VCaP (cell line): Measurements from ENCODE around the gene LRG1.

Source experiments
- H3K27ac ChIP-seq: fragments of 450-650 bp; 2 replicates; pipeline ENCODE4 v1.5.1; 2017
- TF ChIP-seq, protein P1 (sequence below): fragments of 450-650 bp; conservative IDR thresholded peaks from 2 replicates; pipeline ENCODE4 v1.5.1; 2017; ENCODE audit warnings: mild to moderate bottlenecking, moderate library complexity

LRG1 gene, protein sequence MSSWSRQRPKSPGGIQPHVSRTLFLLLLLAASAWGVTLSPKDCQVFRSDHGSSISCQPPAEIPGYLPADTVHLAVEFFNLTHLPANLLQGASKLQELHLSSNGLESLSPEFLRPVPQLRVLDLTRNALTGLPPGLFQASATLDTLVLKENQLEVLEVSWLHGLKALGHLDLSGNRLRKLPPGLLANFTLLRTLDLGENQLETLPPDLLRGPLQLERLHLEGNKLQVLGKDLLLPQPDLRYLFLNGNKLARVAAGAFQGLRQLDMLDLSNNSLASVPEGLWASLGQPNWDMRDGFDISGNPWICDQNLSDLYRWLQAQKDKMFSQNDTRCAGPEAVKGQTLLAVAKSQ

DNA sequence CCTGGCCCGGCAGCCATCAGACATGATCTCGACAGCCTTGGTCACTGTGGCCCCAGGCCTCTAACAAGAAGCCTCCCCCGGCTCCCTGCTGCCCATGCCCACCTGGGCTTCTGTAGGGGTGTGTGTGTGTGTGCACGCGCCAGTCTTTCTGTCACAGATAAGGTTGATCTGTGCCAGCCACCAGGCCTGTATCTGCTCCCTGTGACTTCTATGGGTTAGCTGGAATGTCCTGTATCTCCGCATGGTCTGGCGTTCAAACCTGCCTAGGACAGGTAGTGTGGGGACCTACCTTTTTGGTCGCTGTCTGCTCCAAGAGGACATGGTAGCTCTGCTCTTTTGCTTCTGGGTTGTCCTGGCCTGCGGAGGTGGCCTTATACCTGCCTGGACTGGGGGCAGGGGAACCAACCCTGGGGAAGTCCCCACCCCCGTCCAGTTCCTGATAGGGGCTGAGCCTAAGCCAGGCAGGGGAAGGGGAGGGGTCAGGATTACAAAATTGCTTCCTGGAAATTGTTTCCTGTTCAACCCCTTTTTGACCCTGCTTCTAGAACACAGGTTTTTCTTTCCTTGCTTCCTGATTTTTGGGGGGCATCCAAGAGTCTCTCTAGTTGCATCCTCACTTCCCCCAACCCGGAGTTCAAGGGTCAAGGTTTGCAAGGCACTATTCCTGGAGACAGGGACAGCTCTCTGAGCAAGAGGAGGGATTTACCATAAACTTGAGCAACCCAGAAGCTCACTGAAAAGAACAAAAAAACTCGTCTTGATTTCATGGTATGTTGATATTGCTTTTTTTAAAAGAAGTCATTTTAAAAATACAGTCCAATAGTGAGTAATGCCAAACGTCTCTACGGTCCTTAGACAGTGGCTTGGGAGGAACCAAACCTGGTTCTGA, at the start of gene LRG1:
LRG1 (minus strand) TSS at position 344 of the 889 bp plus-strand sequence; CDS start at position 321, 23 bp downstream.
- no peak within 1 kb of the TSS for H3K27ac ChIP-seq
- TF ChIP-seq, protein P1, sequence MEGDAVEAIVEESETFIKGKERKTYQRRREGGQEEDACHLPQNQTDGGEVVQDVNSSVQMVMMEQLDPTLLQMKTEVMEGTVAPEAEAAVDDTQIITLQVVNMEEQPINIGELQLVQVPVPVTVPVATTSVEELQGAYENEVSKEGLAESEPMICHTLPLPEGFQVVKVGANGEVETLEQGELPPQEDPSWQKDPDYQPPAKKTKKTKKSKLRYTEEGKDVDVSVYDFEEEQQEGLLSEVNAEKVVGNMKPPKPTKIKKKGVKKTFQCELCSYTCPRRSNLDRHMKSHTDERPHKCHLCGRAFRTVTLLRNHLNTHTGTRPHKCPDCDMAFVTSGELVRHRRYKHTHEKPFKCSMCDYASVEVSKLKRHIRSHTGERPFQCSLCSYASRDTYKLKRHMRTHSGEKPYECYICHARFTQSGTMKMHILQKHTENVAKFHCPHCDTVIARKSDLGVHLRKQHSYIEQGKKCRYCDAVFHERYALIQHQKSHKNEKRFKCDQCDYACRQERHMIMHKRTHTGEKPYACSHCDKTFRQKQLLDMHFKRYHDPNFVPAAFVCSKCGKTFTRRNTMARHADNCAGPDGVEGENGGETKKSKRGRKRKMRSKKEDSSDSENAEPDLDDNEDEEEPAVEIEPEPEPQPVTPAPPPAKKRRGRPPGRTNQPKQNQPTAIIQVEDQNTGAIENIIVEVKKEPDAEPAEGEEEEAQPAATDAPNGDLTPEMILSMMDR: no peak

DNA sequence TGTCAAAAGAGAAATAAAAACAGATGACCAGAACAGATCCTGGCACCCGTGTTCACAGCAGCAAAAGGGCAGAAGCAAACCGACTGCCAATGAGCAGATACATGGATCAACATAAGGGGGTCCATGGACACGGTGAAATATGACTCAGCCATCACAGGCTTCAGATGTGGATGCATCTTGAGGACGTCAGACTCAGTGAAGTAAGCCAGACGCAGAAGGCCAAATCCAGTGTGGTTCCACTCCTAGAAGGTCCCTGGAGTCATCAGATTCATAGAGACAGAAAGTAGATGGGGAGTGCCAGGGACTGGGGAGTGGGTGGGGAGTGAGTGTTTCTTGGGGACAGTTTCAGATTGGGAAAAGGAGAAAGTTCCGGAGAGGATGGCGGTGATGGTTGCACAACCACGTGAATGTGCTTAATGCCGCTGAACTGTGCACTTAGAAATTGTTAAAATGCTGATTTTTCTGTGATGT, 48.5 kb upstream of the LRG1 start:
- no peak overlapping the region for H3K27ac ChIP-seq
- TF ChIP-seq, protein P1: no peak

DNA sequence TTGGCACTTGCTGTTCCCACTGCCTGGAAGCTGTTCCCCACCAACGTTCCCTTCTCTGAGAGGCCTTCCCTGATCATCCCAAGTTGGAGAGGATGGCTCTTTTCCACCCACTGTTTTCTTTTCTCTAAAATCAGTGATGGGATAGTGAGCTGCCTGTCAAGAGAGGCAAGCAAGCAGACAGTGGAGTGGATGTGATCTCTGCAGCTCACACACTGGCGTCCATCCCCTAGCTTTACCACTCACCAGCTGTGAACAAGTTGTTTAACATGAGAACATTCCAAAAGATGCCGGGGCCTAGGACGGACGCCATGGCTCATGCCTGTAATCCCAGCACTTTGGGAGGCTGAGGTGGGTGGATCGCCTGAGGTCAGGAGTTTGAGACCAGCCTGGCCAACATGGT, 47.7 kb upstream of the LRG1 start:
- TF ChIP-seq, protein P1: no peak
- no peak overlapping the region for H3K27ac ChIP-seq

DNA sequence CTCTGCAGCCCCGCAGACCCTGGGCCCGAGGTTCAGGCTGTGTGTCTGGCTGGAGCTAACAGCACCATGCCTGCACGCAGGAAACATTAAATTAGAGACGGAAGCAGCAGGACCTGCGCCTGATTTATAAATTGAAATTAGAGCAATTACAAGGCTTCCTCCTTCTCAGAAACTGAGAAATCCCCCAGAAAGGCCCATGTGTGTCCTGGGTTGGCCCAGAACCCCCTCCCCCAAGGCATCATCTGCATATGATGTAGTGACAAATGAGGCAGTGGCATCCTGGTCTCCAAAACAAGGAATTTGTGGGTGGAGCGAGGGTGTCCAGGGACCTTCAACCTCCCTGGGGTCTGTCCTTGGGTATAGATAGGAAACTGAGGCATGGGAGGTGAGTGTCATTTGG, 46.9 kb upstream of the LRG1 start:
- TF ChIP-seq, protein P1: no peak

DNA sequence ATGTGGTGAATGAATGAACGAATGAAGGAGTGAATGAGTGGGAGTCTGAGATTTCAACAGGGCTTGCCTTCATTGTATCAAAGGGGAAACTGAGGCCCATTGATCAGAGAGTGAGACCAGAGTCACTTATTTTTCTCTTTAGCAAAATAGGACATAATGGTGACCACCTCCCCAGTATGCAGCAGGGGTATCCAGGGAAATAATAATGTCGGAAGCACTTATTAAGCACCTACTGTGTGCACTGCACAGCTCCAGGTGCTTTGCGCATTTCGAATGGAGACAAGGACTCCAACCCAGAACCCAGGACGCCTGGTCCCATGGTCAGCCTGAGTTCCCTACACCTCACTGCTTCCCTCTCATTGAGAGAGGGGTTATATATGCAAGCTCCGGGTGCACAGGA, 46.4 kb upstream of the LRG1 start:
- no peak overlapping the region for H3K27ac ChIP-seq
- TF ChIP-seq, protein P1: no peak

More for the DNA sequence above, 46.9 kb upstream of the LRG1 start:
- H3K27ac ChIP-seq: no peak overlapping the region

DNA sequence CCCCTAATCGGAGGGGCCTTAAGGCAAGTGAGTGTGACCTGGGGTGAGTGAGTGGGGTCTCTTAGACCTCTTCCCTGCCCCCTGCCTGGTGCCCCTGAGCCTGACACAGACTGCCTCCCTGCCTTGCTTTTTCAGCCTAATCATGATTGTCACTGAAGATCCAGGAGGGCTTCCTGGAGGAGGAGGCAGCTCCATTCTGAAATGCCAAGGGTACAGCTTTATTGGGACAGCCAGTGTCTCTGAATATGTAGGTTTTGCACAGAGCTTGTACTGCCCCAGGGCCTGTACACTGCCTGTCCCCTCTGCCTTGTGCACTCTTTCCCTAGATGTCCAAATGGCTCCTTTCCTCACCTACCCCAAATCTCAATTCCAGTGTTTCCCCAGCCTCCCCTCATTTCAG, 45.7 kb upstream of the LRG1 start:
- TF ChIP-seq, protein P1: no peak
- H3K27ac ChIP-seq: no peak overlapping the region
